GM04503 (cell line): ENCODE results near the gene UBA3.
A peak's percentile ranks its signal among the peaks of the same experiment; 100 is the strongest.

Source experiments
- DNase-seq: peaks from one replicate; pipeline ENCODE4 v3.0.0-alpha.2; 2012; ENCODE audit warnings: low read depth

UBA3 gene

DNA sequence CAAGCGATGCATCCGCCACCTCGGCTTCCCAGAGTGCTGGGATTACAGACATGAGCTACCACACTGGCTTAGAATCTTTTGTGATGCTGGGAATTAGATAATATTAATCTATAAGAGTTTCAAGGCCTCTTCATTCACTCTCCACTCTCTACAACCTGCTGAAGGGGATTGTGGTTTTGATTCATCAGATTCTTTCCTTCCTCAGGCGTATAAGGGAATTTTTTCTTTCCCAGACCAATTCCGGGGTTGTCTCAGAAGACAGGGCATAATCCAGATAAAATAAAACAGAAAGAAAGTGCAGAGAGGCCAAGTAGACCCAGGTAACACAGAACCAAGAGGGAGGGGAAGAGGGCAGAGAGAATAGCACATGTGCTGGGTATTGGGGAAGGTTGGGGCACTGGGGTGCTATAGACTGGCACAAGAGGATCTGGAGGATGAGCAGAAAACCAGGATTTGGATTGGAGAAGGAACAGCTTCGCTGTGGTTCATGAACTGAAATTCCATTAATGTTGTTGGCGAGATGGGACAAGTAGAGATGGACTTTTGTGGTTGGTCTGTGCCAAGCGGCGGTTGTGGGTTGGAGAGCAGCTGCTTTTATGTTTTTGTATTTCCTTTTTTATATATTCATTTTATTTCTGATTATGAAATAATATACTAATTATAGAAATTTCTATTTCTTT lies 17.4 kb upstream of the UBA3 start:
- no peak for DNase-seq

GRCh38 chr3:69096299-69096698 lies 16.1 kb upstream of the UBA3 start:
- no peak for DNase-seq

DNA sequence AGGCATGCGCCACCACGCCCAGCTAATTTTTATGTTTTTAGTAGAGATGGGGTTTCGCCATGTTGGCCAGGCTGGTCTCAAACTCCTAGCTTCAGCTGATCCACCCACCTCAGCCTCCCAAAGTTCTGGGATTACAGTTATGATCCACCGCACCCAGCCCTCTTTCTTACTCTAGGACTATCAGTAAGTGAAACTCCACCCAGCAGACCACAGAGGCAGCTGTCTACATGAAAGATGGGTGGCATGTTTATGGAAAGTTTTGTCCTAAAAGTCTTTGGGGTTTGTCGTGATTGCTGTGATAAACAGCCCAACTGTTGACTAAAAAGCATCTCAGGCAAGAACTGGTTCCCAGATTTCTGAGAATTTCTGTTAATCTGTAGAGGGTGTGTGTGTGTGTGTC lies 15.5 kb upstream of the UBA3 start:
- DNase-seq, result no peak

- DNase-seq, result no peak
Observed at GRCh38 chr3:69094467-69095205, 14.5 kb upstream of the UBA3 start.

GRCh38 chr3:69092030-69092516 lies 11.9 kb upstream of the UBA3 start:
- no peak for DNase-seq

- no peak for DNase-seq
Observed at GRCh38 chr3:69091389-69092029, 11.3 kb upstream of the UBA3 start.

DNA sequence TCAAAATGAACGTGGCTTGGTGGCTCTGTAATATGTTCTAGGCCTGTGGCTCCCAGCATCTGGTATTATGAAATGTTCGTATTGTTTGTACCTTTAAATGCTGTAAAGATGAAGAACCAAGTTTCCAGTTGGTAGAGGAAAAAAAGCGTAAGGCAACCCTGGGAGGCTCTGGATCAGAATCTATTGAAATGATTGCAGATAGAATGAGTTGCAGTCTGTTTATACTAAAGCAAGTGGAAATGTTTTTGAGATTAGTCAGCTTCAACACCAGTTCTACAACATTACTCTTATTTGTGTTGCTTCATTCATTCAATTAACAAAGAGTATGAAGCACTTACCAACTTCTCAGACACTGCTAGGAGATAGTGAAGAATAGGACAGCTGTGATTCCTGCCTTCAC lies 9.9 kb upstream of the UBA3 start:
- peak; percentile 55 for DNase-seq

DNA sequence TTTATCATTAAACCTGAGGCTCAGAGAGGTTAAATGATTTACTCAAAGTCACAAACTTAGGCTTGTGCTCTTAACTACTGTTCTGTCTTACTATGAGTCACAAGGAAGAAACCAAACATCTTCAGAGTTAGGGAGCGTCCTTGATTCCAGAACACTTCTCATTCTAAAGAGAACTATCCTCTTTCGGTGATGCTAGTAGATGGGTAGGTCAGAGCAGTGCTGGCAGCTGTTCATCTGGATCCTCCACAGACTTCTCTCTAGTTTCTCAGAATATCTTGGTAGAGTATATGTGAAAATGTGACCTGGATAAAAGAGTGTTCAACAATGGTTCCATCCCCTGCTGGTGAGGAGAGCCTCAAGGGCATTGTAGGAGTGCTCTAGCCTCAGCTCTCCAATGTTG lies 7.9 kb upstream of the UBA3 start:
- DNase-seq, result no peak

GRCh38 chr3:69087030-69087791 lies 7.0 kb upstream of the UBA3 start:
- DNase-seq, result no peak

- peak; percentile 65 for DNase-seq
Observed at GRCh38 chr3:69085833-69086722, 5.9 kb upstream of the UBA3 start.

- no peak for DNase-seq
Observed at GRCh38 chr3:69085168-69085832, 5.1 kb upstream of the UBA3 start.

DNA sequence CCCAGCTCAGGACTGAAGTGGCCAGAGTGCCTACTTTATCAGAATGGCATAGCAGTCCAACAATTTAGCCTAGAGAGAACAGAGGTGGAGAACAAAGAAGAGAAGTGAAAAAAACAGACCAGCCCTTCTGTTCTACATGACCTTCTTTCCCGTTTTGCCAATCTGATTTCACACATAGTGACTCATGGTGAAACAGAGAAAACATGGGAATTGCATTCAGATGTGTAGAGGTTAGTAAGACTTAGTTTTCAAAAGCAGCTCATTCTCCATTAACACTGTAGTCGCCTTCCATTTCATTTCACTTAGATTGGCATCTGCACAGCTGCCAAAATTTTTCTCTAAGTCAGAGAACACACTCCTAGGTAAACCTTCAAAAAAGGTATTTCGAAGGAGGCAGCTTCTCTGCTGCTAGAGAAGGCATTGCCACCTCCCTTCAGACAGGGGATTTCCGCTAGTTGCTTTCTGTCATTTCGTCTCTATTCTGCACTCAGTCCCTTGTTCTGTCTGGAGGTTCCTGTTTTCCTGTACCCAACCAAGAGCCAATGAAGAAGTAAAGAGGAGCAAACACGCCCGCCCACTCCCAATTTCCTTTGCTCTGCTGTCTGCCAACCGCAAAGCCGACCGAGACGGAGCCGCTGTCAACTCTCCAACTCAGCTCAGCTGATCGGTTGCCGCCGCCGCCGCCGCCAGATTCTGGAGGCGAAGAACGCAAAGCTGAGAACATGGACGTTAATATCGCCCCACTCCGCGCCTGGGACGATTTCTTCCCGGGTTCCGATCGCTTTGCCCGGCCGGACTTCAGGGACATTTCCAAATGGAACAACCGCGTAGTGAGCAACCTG lies 4.4 kb upstream of the UBA3 start, which contains the start of gene ARL6IP5:
ARL6IP5 (plus strand) TSS at position 612 of the 842 bp plus-strand sequence; CDS start at position 723, 111 bp downstream.
- peak; percentile 83 for DNase-seq

DNA sequence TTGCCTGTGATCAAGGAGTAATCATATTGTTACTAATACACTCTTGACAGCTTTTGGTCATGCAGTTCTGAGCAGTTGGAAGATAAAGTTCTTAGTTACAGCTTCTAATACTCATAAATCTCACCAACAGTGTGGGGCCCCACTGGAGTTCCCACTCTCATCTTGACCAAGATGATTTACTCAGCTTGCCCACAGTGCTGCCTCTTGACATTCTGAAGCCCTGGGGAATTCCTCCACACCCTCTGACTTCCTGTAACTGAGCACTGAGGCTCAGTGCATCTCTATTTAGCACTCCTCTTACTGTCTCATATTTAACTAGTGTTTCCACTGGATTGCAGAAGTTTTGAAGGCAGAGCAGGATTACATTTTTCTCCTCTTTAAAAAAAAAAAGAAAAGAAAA lies 2.6 kb upstream of the UBA3 start:
- peak; percentile 51 for DNase-seq

GRCh38 chr3:69082361-69082760 lies 2.2 kb upstream of the UBA3 start:
- no peak for DNase-seq

DNA sequence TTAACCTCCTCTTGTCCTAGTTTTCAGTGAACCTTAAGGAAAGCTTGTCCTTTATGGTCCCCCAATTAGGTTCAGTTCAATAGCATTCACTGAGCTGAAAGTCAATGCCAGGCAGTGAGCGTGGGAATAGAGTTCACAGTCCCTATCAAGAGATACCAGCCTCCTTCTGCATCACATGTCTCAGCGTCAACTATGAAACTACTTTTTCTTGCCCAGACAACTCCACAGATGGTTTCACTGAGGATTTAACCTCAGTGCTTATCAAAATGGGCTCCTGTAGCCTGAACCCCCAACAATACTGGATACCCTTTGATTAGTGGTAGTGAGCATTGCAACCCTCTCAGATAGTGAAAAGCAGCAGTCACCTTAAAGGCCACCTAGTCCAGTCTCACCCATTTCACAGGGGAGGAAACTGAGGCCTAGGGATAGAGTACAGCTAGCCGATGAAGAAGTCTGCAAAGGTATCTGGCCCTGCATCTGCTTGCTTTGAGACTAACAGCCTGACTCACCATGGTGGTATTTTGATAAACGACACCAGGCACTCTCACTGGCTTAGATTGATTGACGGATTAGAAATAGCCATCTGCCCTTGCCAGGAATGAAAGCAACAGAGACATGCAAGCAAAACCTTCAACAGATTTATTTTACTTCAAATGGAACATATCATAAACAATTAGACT lies 1.6 kb upstream of the UBA3 start:
- DNase-seq, result no peak

- no peak for DNase-seq
Observed at GRCh38 chr3:69079269-69080159, 651 bp downstream of the UBA3 start.

DNA sequence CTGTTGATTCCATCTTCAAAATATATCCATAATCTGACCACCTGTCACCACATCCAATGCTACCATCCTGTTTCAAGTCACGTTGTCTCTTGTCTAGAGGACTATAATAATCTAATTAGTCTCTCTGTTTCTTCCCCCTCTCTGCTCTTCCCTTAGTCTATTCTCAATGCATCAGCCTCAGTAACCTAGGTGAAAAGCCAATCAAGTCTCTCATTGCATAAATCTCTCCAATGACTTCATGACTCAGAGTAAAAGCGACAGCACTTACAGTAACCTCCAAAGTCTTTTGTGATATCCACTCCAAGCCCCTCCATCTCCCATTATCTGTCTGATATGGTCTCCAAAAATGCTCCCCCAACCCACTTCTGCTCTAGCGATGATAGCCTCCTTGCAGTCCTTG lies 7.2 kb downstream of the UBA3 start:
- no peak for DNase-seq

DNA sequence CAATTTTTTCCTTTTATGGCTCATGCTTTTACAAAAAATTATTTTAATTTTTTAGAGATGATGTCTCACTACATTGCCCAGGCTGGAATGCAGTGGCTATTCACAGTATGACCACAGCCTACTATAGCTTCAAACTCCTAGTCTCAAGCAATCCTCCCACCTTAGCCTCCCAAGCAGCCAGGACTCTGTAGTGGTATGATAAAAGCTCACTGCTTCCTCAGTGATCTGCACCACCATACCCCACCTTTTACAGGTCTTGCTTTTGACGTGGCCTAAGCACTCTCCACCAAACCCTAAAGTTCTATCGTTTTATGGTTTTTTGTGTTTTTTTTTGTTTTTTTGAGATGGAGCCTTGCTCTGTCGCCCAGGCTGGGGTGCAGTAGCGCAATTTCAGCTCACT lies 14.0 kb downstream of the UBA3 start:
- no peak for DNase-seq
